ENCODE results near the gene CADM2.
"Not testable (repeated sequence)": the region's sequence is repeated elsewhere in the genome, so short reads cannot be mapped to it uniquely, and the experiment has no call there.

The CADM2 gene

GRCh38 chr3:84958495-84959469, at the start of gene CADM2:
Gene CADM2, plus strand, starts transcription at chr3:84958989.
- DNase-seq = peak; percentile 16

- not testable (repeated sequence) for DNase-seq
Measured at GRCh38 chr3:84918592-84918991, 40.2 kb upstream of the CADM2 start.

GRCh38 chr3:84922682-84923081, 36.1 kb upstream of the CADM2 start:
- no peak for DNase-seq

- DNase-seq = no peak
Measured at GRCh38 chr3:84925571-84925970, 33.2 kb upstream of the CADM2 start.

GRCh38 chr3:84943379-84943778, 15.4 kb upstream of the CADM2 start:
- DNase-seq = no peak

- DNase-seq = no peak
Measured at GRCh38 chr3:84946240-84946639, 12.5 kb upstream of the CADM2 start.

- no peak for DNase-seq
Measured at GRCh38 chr3:84959470-84960271, 882 bp downstream of the CADM2 start.

- DNase-seq = no peak
Measured at GRCh38 chr3:84960581-84960980, 1.8 kb downstream of the CADM2 start.

GRCh38 chr3:84961011-84961410, 2.2 kb downstream of the CADM2 start:
- no peak for DNase-seq

GRCh38 chr3:84961521-84962255, 2.9 kb downstream of the CADM2 start:
- DNase-seq = no peak

- DNase-seq = no peak
Measured at GRCh38 chr3:84962415-84962814, 3.6 kb downstream of the CADM2 start.

- DNase-seq = no peak
Measured at GRCh38 chr3:84963137-84963536, 4.3 kb downstream of the CADM2 start.

- DNase-seq = no peak
Measured at GRCh38 chr3:84965141-84965540, 6.4 kb downstream of the CADM2 start.

GRCh38 chr3:84967767-84968581, 9.2 kb downstream of the CADM2 start:
- DNase-seq = no peak

- no peak for DNase-seq
Measured at GRCh38 chr3:84968701-84969235, 10.0 kb downstream of the CADM2 start.

GRCh38 chr3:84974347-84974746, 15.6 kb downstream of the CADM2 start:
- DNase-seq = no peak

- DNase-seq = no peak
Measured at GRCh38 chr3:84977021-84977420, 18.2 kb downstream of the CADM2 start.

- DNase-seq = no peak
Measured at GRCh38 chr3:84978843-84979242, 20.1 kb downstream of the CADM2 start.

GRCh38 chr3:84980011-84980410, 21.2 kb downstream of the CADM2 start:
- DNase-seq = no peak

- DNase-seq = no peak
Measured at GRCh38 chr3:84980456-84980855, 21.7 kb downstream of the CADM2 start.

- DNase-seq = no peak
Measured at GRCh38 chr3:84983490-84983889, 24.7 kb downstream of the CADM2 start.

- no peak for DNase-seq
Measured at GRCh38 chr3:84984429-84984828, 25.6 kb downstream of the CADM2 start.
